ENCODE results near the gene HERC3.

Gene HERC3

GRCh38 chr4:88728146-88728545, 135.9 kb downstream of the HERC3 start:
- no peak overlapping the region for H3K4me3 ChIP-seq (ENCODE audit: low read depth, low read length)
- no peak for DNase-seq (ENCODE audit: low read depth)
- TF ChIP-seq, protein P1, sequence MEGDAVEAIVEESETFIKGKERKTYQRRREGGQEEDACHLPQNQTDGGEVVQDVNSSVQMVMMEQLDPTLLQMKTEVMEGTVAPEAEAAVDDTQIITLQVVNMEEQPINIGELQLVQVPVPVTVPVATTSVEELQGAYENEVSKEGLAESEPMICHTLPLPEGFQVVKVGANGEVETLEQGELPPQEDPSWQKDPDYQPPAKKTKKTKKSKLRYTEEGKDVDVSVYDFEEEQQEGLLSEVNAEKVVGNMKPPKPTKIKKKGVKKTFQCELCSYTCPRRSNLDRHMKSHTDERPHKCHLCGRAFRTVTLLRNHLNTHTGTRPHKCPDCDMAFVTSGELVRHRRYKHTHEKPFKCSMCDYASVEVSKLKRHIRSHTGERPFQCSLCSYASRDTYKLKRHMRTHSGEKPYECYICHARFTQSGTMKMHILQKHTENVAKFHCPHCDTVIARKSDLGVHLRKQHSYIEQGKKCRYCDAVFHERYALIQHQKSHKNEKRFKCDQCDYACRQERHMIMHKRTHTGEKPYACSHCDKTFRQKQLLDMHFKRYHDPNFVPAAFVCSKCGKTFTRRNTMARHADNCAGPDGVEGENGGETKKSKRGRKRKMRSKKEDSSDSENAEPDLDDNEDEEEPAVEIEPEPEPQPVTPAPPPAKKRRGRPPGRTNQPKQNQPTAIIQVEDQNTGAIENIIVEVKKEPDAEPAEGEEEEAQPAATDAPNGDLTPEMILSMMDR (IDR thresholded peaks at IDR 0.05; ENCODE audit: control insufficient read depth, extremely low read depth, insufficient read depth) = no peak

DNA sequence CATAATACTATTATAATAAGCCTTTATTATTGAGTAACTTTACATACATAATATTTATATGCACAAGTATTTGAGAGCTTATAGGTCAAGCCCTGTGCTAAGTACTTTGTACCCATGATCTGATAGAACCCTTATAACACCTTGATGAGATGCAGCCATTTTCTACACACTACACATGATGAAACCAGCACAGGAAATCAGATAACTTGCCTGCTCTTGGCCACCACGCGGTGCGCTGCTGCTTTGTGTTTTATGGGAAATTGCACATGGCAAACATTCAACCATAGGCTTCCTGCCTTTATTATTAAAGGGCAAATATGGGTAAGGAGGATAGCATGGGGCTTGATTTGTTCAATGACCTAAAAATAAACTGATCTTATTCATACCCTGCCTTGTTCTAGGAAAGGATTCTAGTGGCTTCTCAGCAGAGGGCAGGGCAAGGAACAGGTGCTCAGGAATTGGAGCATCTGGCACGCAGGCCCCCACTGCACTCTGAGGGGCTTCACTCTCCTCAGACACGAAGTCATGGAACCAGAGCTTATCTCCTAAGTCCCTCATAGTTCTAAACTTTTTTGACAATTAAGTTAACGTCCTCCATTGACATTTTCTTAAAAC, 137.0 kb downstream of the HERC3 start:
- H3K4me3 ChIP-seq (ENCODE audit: low read depth, low read length) = no peak overlapping the region
- DNase-seq (ENCODE audit: low read depth) = peak; percentile 38
- TF ChIP-seq, protein P1 (IDR thresholded peaks at IDR 0.05; ENCODE audit: control insufficient read depth, extremely low read depth, insufficient read depth) = peak; percentile 18; the same call in 1 of the 2 replicates

GRCh38 chr4:88730811-88731210, 138.5 kb downstream of the HERC3 start:
- no peak overlapping the region for H3K4me3 ChIP-seq (ENCODE audit: low read depth, low read length)
- TF ChIP-seq, protein P1 (IDR thresholded peaks at IDR 0.05; ENCODE audit: control insufficient read depth, extremely low read depth, insufficient read depth) = no peak
- no peak for DNase-seq (ENCODE audit: low read depth)

GRCh38 chr4:88731381-88731780, 139.1 kb downstream of the HERC3 start:
- no peak for DNase-seq (ENCODE audit: low read depth)
- H3K4me3 ChIP-seq (ENCODE audit: low read depth, low read length) = no peak overlapping the region
- TF ChIP-seq, protein P1 (IDR thresholded peaks at IDR 0.05; ENCODE audit: control insufficient read depth, extremely low read depth, insufficient read depth) = no peak

GRCh38 chr4:88732714-88733368, 140.6 kb downstream of the HERC3 start:
- no peak for DNase-seq (ENCODE audit: low read depth)
- TF ChIP-seq, protein P1 (IDR thresholded peaks at IDR 0.05; ENCODE audit: control insufficient read depth, extremely low read depth, insufficient read depth) = no peak
- no peak overlapping the region for H3K4me3 ChIP-seq (ENCODE audit: low read depth, low read length)

DNA sequence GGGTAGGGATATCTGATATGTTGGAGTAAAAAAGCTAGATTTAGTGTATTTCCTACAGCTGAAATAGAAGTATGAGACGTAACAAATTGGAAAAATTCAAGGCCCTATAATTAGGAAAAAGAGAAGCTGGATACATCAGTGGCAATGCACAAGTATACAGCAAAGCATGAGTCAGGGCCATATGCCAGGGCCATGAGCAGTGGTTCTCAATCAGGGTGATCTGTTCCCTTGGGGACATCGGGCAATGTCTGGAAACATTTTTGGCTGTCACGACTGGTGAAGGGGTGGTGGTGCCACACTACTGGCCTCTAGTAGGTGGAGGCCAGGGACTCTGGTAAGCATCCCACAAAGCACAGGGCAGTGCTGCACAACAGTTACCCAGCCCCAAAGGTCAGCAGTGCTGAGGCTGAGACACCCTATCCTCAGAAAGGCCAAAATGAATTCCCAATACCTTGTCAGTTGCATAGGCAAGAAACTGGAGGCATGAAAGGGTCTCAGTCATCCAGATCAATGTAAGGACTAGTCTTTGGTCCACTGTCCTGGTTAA, 142.2 kb downstream of the HERC3 start:
- no peak for DNase-seq (ENCODE audit: low read depth)
- TF ChIP-seq, protein P1 (IDR thresholded peaks at IDR 0.05; ENCODE audit: control insufficient read depth, extremely low read depth, insufficient read depth) = no peak
- H3K4me3 ChIP-seq (ENCODE audit: low read depth, low read length) = no peak overlapping the region
